ENCODE data around the gene MFN1. TPM values are rescaled to one million over a fixed set of nuclear protein-coding genes. Genes with fewer than 3 reads are reported as not detected.

MFN1 gene
- total and polyA plus RNA-seq, 2 of the 13 experiments (the other 11 are each of a cell fraction or from before 2014, with no cell fraction given), result 25.2 to 37.5 TPM

GRCh38 chr3:179322286-179323196, 25.0 kb upstream of the MFN1 start, which contains the start of gene ZNF639 (continued):
- no peak for TF ChIP-seq SKI (IDR thresholded peaks at IDR 0.05; ENCODE audit: partially characterized antibody)
- TF ChIP-seq HES4 (CRISPR knock-in tag; IDR thresholded peaks at IDR 0.05; ENCODE audit: borderline replicate concordance), result no peak; the same call in 1 of the 2 replicates
- no peak for TF ChIP-seq ZNF775 (CRISPR knock-in tag; IDR thresholded peaks at IDR 0.05; ENCODE audit: borderline replicate concordance)
- TF ChIP-seq, protein P1, sequence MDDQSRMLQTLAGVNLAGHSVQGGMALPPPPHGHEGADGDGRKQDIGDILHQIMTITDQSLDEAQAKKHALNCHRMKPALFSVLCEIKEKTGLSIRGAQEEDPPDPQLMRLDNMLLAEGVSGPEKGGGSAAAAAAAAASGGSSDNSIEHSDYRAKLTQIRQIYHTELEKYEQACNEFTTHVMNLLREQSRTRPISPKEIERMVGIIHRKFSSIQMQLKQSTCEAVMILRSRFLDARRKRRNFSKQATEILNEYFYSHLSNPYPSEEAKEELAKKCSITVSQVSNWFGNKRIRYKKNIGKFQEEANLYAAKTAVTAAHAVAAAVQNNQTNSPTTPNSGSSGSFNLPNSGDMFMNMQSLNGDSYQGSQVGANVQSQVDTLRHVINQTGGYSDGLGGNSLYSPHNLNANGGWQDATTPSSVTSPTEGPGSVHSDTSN (CRISPR knock-in tag; IDR thresholded peaks at IDR 0.05; ENCODE audit: borderline replicate concordance), result no peak
- TF ChIP-seq ZMYM4 (CRISPR knock-in tag; IDR thresholded peaks at IDR 0.05), result peak; percentile 94
- TF ChIP-seq ZNF766 (CRISPR knock-in tag; IDR thresholded peaks at IDR 0.05; ENCODE audit: borderline replicate concordance), result no peak
- no peak for TF ChIP-seq DPF2 (CRISPR knock-in tag; IDR thresholded peaks at IDR 0.05; ENCODE audit: borderline replicate concordance, low read depth)
- TF ChIP-seq ZSCAN31 (CRISPR knock-in tag; IDR thresholded peaks at IDR 0.05; ENCODE audit: low read depth), result peak; percentile 94
- TF ChIP-seq KAT7 (CRISPR knock-in tag; IDR thresholded peaks at IDR 0.05; ENCODE audit: borderline replicate concordance), result no peak
- no peak for TF ChIP-seq PPARG (CRISPR knock-in tag; conservative IDR thresholded peaks at IDR 0.05)
- no peak for TF ChIP-seq DRAP1 (CRISPR knock-in tag; IDR thresholded peaks at IDR 0.05)
- TF ChIP-seq ETV5 (CRISPR knock-in tag; IDR thresholded peaks at IDR 0.05; ENCODE audit: borderline replicate concordance), result no peak
- TF ChIP-seq ZNF235 (CRISPR knock-in tag; IDR thresholded peaks at IDR 0.05; ENCODE audit: borderline replicate concordance), result no peak
- TF ChIP-seq MTERF4 (CRISPR knock-in tag; IDR thresholded peaks at IDR 0.05), result peak; percentile 39; the same call in 1 of the 2 replicates
- TF ChIP-seq MYPOP (CRISPR knock-in tag; IDR thresholded peaks at IDR 0.05), result peak; percentile 70; the same call in 1 of the 2 replicates
- TF ChIP-seq SOX6 (IDR thresholded peaks at IDR 0.05), result no peak
- TF ChIP-seq SOX6 (CRISPR knock-in tag; IDR thresholded peaks at IDR 0.05), result peak; percentile 21; the same call in 1 of the 2 replicates
- TF ChIP-seq, protein P2, sequence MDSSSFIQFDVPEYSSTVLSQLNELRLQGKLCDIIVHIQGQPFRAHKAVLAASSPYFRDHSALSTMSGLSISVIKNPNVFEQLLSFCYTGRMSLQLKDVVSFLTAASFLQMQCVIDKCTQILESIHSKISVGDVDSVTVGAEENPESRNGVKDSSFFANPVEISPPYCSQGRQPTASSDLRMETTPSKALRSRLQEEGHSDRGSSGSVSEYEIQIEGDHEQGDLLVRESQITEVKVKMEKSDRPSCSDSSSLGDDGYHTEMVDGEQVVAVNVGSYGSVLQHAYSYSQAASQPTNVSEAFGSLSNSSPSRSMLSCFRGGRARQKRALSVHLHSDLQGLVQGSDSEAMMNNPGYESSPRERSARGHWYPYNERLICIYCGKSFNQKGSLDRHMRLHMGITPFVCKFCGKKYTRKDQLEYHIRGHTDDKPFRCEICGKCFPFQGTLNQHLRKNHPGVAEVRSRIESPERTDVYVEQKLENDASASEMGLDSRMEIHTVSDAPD (CRISPR knock-in tag; IDR thresholded peaks at IDR 0.05), result no peak
- peak; percentile 80 for TF ChIP-seq RAD21 (CRISPR knock-in tag; IDR thresholded peaks at IDR 0.05)
- TF ChIP-seq, protein P3, sequence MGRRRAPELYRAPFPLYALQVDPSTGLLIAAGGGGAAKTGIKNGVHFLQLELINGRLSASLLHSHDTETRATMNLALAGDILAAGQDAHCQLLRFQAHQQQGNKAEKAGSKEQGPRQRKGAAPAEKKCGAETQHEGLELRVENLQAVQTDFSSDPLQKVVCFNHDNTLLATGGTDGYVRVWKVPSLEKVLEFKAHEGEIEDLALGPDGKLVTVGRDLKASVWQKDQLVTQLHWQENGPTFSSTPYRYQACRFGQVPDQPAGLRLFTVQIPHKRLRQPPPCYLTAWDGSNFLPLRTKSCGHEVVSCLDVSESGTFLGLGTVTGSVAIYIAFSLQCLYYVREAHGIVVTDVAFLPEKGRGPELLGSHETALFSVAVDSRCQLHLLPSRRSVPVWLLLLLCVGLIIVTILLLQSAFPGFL (CRISPR knock-in tag; IDR thresholded peaks at IDR 0.05), result no peak
- no peak for TF ChIP-seq GMEB2 (CRISPR knock-in tag; IDR thresholded peaks at IDR 0.05; ENCODE audit: low read depth)
